GM12872 (cell line): Measurements from ENCODE around the gene PARD3B.

ENCODE experiments used
- CTCF ChIP-seq: IDR thresholded peaks from 3 replicates; pipeline ENCODE4 v1.5.1; 2011; ENCODE audit warnings: low read depth, mild to moderate bottlenecking, low read length, moderate library complexity; ENCODE audit not compliant: insufficient read depth

PARD3B gene

GRCh38 chr2:204663816-204664425 is 118.6 kb downstream of the PARD3B start:
- TF ChIP-seq CTCF = no peak

GRCh38 chr2:204664708-204665121 is 119.4 kb downstream of the PARD3B start:
- TF ChIP-seq CTCF = no peak

GRCh38 chr2:204665207-204665606 is 119.9 kb downstream of the PARD3B start:
- TF ChIP-seq CTCF = no peak

DNA sequence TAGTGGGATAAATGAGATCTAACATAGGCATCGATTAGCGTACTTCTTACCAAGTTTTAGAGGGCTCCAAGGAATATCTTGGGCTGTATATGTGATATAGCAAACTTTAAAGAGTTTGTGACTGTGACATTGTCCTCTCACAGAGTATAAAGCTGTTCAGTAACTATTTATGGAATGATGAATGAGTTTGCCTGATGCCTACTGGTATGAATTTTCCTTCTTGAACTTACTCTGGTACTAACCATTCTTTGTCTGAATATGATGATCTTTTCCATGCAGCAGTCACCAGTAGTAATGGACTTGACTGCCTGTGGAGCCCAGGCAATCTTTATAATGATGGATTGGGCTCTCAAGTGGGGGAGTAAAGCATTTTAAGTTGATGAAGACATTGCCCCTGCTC is 120.5 kb downstream of the PARD3B start:
- no peak for TF ChIP-seq CTCF

GRCh38 chr2:204667990-204668389 is 122.7 kb downstream of the PARD3B start:
- TF ChIP-seq CTCF = no peak

DNA sequence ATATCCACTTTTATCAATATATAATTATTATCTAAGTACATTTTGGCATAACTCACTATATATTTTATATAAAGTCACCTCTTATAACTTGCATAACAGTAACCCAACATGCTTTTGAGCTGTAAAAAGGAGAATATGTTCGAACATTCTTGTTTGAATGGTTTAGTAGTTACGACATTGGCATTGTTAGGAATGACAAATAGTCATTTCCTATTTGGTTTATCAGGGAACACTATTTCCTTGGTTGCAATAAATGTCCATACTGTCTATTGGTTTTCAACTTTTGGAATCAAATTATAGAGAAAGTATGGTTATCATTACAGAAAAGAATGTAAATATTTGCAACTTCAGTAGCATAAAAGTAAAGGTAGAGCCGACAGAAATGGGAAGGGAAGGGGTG is 124.1 kb downstream of the PARD3B start:
- TF ChIP-seq CTCF = no peak

GRCh38 chr2:204670124-204670523 is 124.8 kb downstream of the PARD3B start:
- no peak for TF ChIP-seq CTCF
